ENCODE results near the gene YAP1. TPM values are rescaled to one million over a fixed set of nuclear protein-coding genes. Genes with fewer than 3 reads are reported as not detected.

YAP1 gene
- polyA plus RNA-seq, 1 donor from 2014 or later, result 0.46 TPM

- no peak overlapping the region for H3K4me2 ChIP-seq (ENCODE audit: low read length)
- no peak overlapping the region for H3K27ac ChIP-seq (ENCODE audit: low read length)
- no peak overlapping the region for H3K9ac ChIP-seq (ENCODE audit: low read length)
- no peaks in the 10 kb centered on the region for H3K9me3 ChIP-seq (ENCODE audit: low read length)
- no peak overlapping the region for H3K4me3 ChIP-seq (ENCODE audit: low read length)
- H3K9me2 ChIP-seq (ENCODE audit: insufficient read depth, low read length), result no peaks in the 10 kb centered on the region
- no peaks in the 10 kb centered on the region for H3K27me3 ChIP-seq (ENCODE audit: insufficient read depth, low read depth, low read length)
- H3K79me2 ChIP-seq (replicated peaks; ENCODE audit: insufficient read depth, low read length), result no peaks in the 10 kb centered on the region
- no peak for TF ChIP-seq SMC3 (conservative IDR thresholded peaks at IDR 0.05; ENCODE audit: poor library complexity)
- no peak for TF ChIP-seq MXI1 (conservative IDR thresholded peaks at IDR 0.05; ENCODE audit: poor library complexity, severe bottlenecking)
- no peak for TF ChIP-seq EZH2 (IDR thresholded peaks at IDR 0.05; ENCODE audit: borderline replicate concordance, insufficient read depth, low read length, poor library complexity, severe bottlenecking)
- no peak for TF ChIP-seq REST (IDR thresholded peaks at IDR 0.05; ENCODE audit: borderline replicate concordance)
- H3K36me3 ChIP-seq (ENCODE audit: insufficient read depth, low read length), result no peaks in the 10 kb centered on the region
- no peaks in the 10 kb centered on the region for H4K20me1 ChIP-seq (ENCODE audit: insufficient read depth)
- H3F3A ChIP-seq (ENCODE audit: insufficient read depth, low read length, poor library complexity, severe bottlenecking), result no peaks in the 10 kb centered on the region
- no peak overlapping the region for H2AFZ ChIP-seq (ENCODE audit: low read depth, low read length)
Measured at GRCh38 chr11:102179371-102179770, 69.1 kb downstream of the YAP1 start.

- Histone ChIP-seq H3K9me3 (ENCODE audit: low read length) (no peaks in the 10 kb centered on the region), H3K27me3 (ENCODE audit: insufficient read depth, low read depth, low read length) (no peaks in the 10 kb centered on the region), H4K20me1 (ENCODE audit: insufficient read depth) (no peaks in the 10 kb centered on the region), H2AFZ (ENCODE audit: low read depth, low read length) (no peak overlapping the region), H3F3A (ENCODE audit: insufficient read depth, low read length, poor library complexity, severe bottlenecking) (no peaks in the 10 kb centered on the region), H3K36me3 (ENCODE audit: insufficient read depth, low read length) (no peaks in the 10 kb centered on the region), H3K4me2 (ENCODE audit: low read length) (no peak overlapping the region), H3K9me2 (ENCODE audit: insufficient read depth, low read length) (no peaks in the 10 kb centered on the region), H3K79me2 (replicated peaks; ENCODE audit: insufficient read depth, low read length) (no peaks in the 10 kb centered on the region), H3K9ac (ENCODE audit: low read length) (no peak overlapping the region), H3K4me3 (ENCODE audit: low read length) (no peak overlapping the region), H3K27ac (ENCODE audit: low read length) (no peak overlapping the region)
- TF ChIP-seq CTCF (IDR thresholded peaks at IDR 0.05; ENCODE audit: poor library complexity, severe bottlenecking) (no peak), REST (IDR thresholded peaks at IDR 0.05; ENCODE audit: borderline replicate concordance) (no peak), MXI1 (conservative IDR thresholded peaks at IDR 0.05; ENCODE audit: poor library complexity, severe bottlenecking) (no peak), EP300 (conservative IDR thresholded peaks at IDR 0.05; ENCODE audit: poor library complexity, severe bottlenecking) (no peak), RAD21 (conservative IDR thresholded peaks at IDR 0.05) (no peak)
Measured at GRCh38 chr11:102184269-102184987, 74.2 kb downstream of the YAP1 start.
